ENCODE results near the gene MANBA.

- no peak for TF ChIP-seq CTCF (conservative IDR thresholded peaks at IDR 0.05)
- no peak for TF ChIP-seq ZFX (IDR thresholded peaks at IDR 0.05)
These were observed 162.5 kb downstream of the MANBA start for GRCh38 chr4:102598086-102598761.
